ENCODE measurements around the gene NRARP.

DNA sequence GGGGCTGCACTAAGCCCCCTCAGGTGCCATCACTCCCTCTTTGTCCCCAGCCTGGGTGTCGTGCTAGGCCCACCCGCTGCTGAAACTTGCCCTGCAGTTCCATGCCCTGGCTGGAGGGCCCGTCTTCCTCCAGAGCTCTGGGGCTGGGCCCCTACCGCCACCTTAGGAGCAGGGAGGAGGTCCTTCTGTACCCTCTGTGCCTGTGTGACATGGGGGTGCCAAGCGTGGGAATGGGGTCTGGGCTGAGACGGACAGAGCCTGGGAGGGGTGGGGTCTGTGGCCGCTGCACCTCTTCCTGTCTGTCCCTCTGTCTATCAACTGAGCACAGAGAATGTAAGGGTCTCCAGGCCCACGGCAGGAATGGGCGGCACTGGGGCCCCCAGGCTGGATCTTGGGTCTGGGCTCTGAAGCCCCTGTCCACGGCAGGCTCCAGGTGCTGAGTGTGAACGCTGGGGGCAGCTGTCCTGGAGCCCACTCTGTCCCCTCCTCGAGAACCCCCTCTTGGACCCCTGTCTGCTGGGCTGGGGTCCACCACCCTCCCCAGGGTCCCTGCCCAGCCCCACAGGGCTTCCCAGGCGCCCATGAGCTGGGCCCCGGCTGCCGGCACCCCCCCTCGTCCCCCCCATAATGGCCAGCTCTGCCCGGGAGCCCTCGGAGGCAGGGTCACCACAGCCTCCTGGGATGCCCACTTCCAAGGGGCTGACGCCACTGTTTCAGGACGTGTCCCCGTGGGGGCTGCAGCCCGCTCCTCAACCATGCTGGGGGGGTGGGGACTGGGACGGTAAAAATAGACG lies 15.8 kb upstream of the NRARP start:
- TF ChIP-seq, protein P1, sequence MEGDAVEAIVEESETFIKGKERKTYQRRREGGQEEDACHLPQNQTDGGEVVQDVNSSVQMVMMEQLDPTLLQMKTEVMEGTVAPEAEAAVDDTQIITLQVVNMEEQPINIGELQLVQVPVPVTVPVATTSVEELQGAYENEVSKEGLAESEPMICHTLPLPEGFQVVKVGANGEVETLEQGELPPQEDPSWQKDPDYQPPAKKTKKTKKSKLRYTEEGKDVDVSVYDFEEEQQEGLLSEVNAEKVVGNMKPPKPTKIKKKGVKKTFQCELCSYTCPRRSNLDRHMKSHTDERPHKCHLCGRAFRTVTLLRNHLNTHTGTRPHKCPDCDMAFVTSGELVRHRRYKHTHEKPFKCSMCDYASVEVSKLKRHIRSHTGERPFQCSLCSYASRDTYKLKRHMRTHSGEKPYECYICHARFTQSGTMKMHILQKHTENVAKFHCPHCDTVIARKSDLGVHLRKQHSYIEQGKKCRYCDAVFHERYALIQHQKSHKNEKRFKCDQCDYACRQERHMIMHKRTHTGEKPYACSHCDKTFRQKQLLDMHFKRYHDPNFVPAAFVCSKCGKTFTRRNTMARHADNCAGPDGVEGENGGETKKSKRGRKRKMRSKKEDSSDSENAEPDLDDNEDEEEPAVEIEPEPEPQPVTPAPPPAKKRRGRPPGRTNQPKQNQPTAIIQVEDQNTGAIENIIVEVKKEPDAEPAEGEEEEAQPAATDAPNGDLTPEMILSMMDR (conservative IDR thresholded peaks at IDR 0.05 in 1 of 2, IDR thresholded peaks at IDR 0.05 in 1 of 2; ENCODE audit: extremely low read depth in 1 of 2, insufficient read depth in 1 of 2, low read depth in 1 of 2, low read length in 2 of 2): no peak
- TF ChIP-seq EZH2 (IDR thresholded peaks at IDR 0.05; ENCODE audit: borderline replicate concordance, low read length): no peak

Measured in mammary epithelial cell (primary cell).